Trophoblast cell (in vitro differentiated cells and primary cell): ENCODE data around the gene DHH.

ENCODE experiments used
- DNase-seq, 2 donors: peaks; one replicate each; pipeline ENCODE4 v3.0.0-alpha.2; 2016
- H2AFZ ChIP-seq: 2 replicates; pipeline ENCODE4 v1.6.1; 2013; ENCODE audit warnings: low read length, moderate library complexity, mild to moderate bottlenecking; ENCODE audit not compliant: insufficient read depth, poor library complexity
- H2AK5ac ChIP-seq: 2 replicates; pipeline ENCODE4 v1.6.1; 2013; ENCODE audit warnings: mild to moderate bottlenecking, low read length
- H2BK120ac ChIP-seq: 2 replicates; pipeline ENCODE4 v1.6.1; 2013; ENCODE audit warnings: low read length, mild to moderate bottlenecking, moderate library complexity; ENCODE audit not compliant: insufficient read depth, poor library complexity
- H2BK12ac ChIP-seq: 2 replicates; pipeline ENCODE4 v1.6.1; 2013; ENCODE audit warnings: mild to moderate bottlenecking, low read length, moderate library complexity
- H2BK5ac ChIP-seq: 2 replicates; pipeline ENCODE4 v1.6.1; 2013; ENCODE audit warnings: low read length, low read depth, moderate library complexity, mild to moderate bottlenecking; ENCODE audit not compliant: poor library complexity
- H3K14ac ChIP-seq: 2 replicates; pipeline ENCODE4 v1.6.1; 2013; ENCODE audit warnings: mild to moderate bottlenecking, low read length
- H3K18ac ChIP-seq: 2 replicates; pipeline ENCODE4 v1.6.1; 2013; ENCODE audit warnings: mild to moderate bottlenecking, low read length
- H3K23ac ChIP-seq: 2 replicates; pipeline ENCODE4 v1.6.1; 2013; ENCODE audit warnings: low read length
- H3K27ac ChIP-seq: 2 replicates; pipeline ENCODE4 v1.5.1; 2013; ENCODE audit warnings: low read depth, mild to moderate bottlenecking, inconsistent platforms, low read length, moderate library complexity
- H3K27me3 ChIP-seq: 2 replicates; pipeline ENCODE4 v1.6.1; 2013; ENCODE audit warnings: inconsistent platforms, mild to moderate bottlenecking, low read length, moderate library complexity; ENCODE audit not compliant: insufficient read depth
- H3K36me3 ChIP-seq, 2 experiments: 1 replicate in 1 of 2; 2 replicates in 1 of 2; pipeline ENCODE4 v1.6.1; 2013; ENCODE audit warnings: low read length in 2 of 2, mild to moderate bottlenecking in 2 of 2, moderate library complexity in 1 of 2; ENCODE audit not compliant: insufficient read depth in 2 of 2, control insufficient read depth in 1 of 2
- H3K4ac ChIP-seq: 2 replicates; pipeline ENCODE4 v1.6.1; 2013; ENCODE audit warnings: low read depth, mild to moderate bottlenecking, low read length, moderate library complexity
- H3K4me1 ChIP-seq, 2 experiments: 1 replicate in 1 of 2; 2 replicates in 1 of 2; pipeline ENCODE4 v1.6.1; 2013; ENCODE audit warnings: low read length in 2 of 2, mild to moderate bottlenecking in 2 of 2, moderate library complexity in 1 of 2; ENCODE audit not compliant: insufficient read depth in 2 of 2, control insufficient read depth in 1 of 2
- H3K4me2 ChIP-seq: 2 replicates; pipeline ENCODE4 v1.6.1; 2013; ENCODE audit warnings: inconsistent platforms, mild to moderate bottlenecking, low read length, moderate library complexity
- H3K4me3 ChIP-seq: 2 replicates; pipeline ENCODE4 v1.5.1; 2013; ENCODE audit warnings: mild to moderate bottlenecking, low read depth, low read length, inconsistent platforms
- H3K79me1 ChIP-seq: one replicate; pipeline ENCODE4 v1.6.1; 2013; ENCODE audit warnings: low read length
- H3K79me2 ChIP-seq: 2 replicates; pipeline ENCODE4 v1.6.1; 2013; ENCODE audit warnings: low read length, mild to moderate bottlenecking; ENCODE audit not compliant: control insufficient read depth, insufficient read depth, poor library complexity
- H3K9ac ChIP-seq: 2 replicates; pipeline ENCODE4 v1.6.1; 2013; ENCODE audit warnings: mild to moderate bottlenecking, low read length
- H3K9me3 ChIP-seq: 2 replicates; pipeline ENCODE4 v1.6.1; 2013; ENCODE audit warnings: low read depth, mild to moderate bottlenecking, control low read depth, inconsistent platforms, low read length; ENCODE audit not compliant: insufficient read depth
- H4K12ac ChIP-seq: 2 replicates; pipeline ENCODE4 v1.6.1; 2013; ENCODE audit warnings: low read depth, mild to moderate bottlenecking, low read length, moderate library complexity
- H4K8ac ChIP-seq: 2 replicates; pipeline ENCODE4 v1.6.1; 2013; ENCODE audit warnings: low read depth, mild to moderate bottlenecking, low read length, moderate library complexity
- H4K91ac ChIP-seq: one replicate; pipeline ENCODE4 v1.6.1; 2013; ENCODE audit warnings: low read depth, mild to moderate bottlenecking, low read length, moderate library complexity
- WGBS: extraction: QIAGEN DNeasy Blood & Tissue Kit; methylation state at CpG from one replicate; pipeline ENCODE4 v1.1.7; 2013; ENCODE audit warnings: missing lambda C conversion rate; ENCODE audit not compliant: insufficient read length, insufficient coverage; ENCODE audit errors: extremely low coverage; 5-methylcytosine and 5-hydroxymethylcytosine counted together

Gene DHH

DNA sequence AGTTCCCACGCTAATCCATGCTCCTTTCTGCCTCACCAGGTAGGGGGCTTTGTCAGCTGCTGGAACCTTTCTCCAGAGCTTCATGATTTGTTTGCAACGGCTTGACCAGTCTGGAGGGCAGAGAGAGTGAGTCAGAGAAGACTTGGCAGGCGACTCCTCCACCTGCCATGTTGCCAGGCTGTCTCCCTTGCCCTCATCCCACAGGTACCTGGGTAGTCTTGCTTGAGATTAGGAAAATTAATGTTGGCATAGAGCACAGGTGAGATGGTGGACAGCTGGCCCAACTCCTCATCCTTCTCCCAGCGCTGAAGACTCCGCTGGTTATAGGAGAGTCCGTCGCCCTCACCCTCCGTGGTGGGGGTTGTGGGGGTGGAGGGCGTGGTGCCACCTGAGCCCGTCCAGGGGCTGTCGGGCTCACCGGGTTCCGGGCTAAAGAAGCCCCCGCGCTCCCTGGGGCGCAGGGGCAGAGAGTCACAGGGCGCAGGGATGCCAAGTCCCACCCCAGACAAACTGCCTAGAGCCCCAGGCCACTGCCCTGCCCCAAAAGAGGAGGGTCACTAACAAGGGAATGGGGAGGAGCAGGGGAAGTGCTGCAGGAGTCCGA is 52.6 kb downstream of the DHH start:
- Histone ChIP-seq H3K4ac (no peak overlapping the region), H2AFZ (no peak overlapping the region), H3K4me3 (no peak overlapping the region), H3K14ac (no peak overlapping the region), H3K27me3 (no peaks in the 10 kb centered on the region), H3K9me3 (no peaks in the 10 kb centered on the region), H4K91ac (no peak overlapping the region), H3K9ac (no peak overlapping the region), H2BK5ac (no peak overlapping the region), H4K12ac (no peak overlapping the region), H3K4me1 (no peaks in the 10 kb centered on the region), H4K8ac (no peak overlapping the region), H3K23ac (no peak overlapping the region), H3K18ac (no peak overlapping the region), H3K79me2 (no peaks in the 10 kb centered on the region), H2BK12ac (no peak overlapping the region), H3K79me1 (no peaks in the 10 kb centered on the region), H3K36me3 (peaks cover 97% of the 10 kb centered on the region in 2 experiments), H2BK120ac (no peak overlapping the region), H2AK5ac (no peak overlapping the region), H3K4me2 (no peak overlapping the region), H3K27ac (no peak overlapping the region)
- WGBS = no CpG with 5 or more reads among the region's 18 CpGs
- DNase-seq = no peak

DNA sequence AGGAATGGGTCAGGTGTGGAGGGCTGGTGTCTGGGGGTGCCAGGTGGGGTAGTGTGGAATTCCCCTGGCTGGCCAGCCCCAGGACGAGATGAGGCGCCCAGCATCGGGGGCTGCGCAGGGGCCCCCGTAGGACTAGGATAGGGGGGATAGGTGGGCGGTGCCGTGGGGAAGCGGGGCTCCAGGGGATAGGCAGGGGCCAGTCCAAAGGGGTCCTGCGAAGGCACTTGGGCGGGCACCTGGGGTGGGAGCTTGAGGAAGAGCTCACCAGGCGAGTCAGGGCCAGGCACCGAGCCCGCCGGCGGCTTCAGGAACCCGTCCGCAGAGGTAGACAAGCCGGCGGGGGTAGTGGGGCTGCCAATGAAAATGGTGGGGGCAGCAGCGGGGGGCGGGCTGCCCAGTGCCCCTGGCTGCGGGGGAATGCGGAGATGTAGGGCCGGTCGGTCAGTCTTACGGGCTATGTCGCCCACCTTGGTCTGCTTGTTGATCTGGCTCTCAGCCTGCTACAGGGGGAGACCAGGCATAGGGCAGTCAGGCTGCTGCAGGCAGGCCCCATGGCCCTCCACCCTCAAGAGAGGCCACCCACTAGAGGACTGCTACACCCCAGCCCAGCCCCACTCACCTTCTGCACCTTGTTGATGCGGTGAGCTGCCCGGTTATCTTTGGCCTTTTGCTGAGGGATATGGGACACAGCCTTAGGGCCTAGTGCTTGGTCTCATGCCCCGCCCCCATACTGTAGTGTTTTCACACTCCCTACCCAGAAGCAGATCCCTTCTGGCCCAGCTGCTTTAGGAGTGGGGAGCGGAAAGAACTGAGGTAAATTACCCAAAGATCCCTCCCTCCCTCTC is 53.3 kb downstream of the DHH start:
- Histone ChIP-seq H3K79me2 (no peaks in the 10 kb centered on the region), H3K9ac (no peak overlapping the region), H3K4me3 (no peak overlapping the region), H4K12ac (no peak overlapping the region), H2BK12ac (no peak overlapping the region), H2AFZ (no peak overlapping the region), H3K4me2 (no peak overlapping the region), H3K23ac (no peak overlapping the region), H2BK120ac (no peak overlapping the region), H3K9me3 (no peaks in the 10 kb centered on the region), H2AK5ac (no peak overlapping the region), H3K14ac (no peak overlapping the region), H3K4ac (no peak overlapping the region), H3K79me1 (no peaks in the 10 kb centered on the region), H3K27me3 (no peaks in the 10 kb centered on the region), H4K8ac (no peak overlapping the region), H3K18ac (no peak overlapping the region), H3K36me3 (peaks cover 92% of the 10 kb centered on the region in 2 experiments), H4K91ac (no peak overlapping the region), H2BK5ac (no peak overlapping the region), H3K27ac (no peak overlapping the region), H3K4me1 (no peaks in the 10 kb centered on the region)
- peak; percentile 21 to 34 for DNase-seq
- WGBS = no CpG with 5 or more reads among the region's 31 CpGs

DNA sequence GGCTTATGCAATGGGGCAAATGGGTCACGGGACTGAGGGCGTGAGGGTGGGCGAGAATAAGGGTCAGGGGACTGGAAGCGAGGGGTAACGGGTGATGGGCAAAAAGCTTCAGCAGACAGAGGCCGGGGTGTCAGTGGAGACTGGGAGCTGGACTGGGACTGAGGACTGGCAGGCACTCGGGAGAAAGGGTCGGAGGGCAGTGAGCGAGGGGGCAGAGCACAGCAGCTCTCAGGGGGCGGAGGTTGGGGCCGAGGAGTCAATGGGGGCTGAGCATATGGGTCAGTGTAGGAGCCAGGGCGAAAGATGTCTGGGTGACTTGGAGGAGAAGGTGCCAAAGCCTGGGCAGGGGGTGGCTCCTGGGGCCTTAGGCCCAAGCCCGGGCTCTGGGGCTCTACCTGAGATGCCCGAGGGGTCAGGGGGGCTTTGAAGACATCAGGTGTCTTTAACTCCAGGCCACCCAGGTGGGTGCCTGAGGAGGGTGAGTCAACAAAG is 54.2 kb downstream of the DHH start:
- Histone ChIP-seq H3K14ac (no peak overlapping the region), H3K4me2 (no peak overlapping the region), H2BK12ac (no peak overlapping the region), H3K4me1 (no peaks in the 10 kb centered on the region), H3K9ac (no peak overlapping the region), H3K79me2 (no peaks in the 10 kb centered on the region), H3K9me3 (no peaks in the 10 kb centered on the region), H2BK5ac (no peak overlapping the region), H3K27ac (no peak overlapping the region), H3K36me3 (peaks cover 84% of the 10 kb centered on the region in 2 experiments), H2BK120ac (no peak overlapping the region), H3K79me1 (no peaks in the 10 kb centered on the region), H2AK5ac (no peak overlapping the region), H3K27me3 (no peaks in the 10 kb centered on the region), H3K4ac (no peak overlapping the region), H2AFZ (no peak overlapping the region), H3K4me3 (no peak overlapping the region), H3K23ac (no peak overlapping the region), H4K8ac (no peak overlapping the region), H3K18ac (no peak overlapping the region), H4K12ac (no peak overlapping the region), H4K91ac (no peak overlapping the region)
- WGBS = no CpG with 5 or more reads among the region's 14 CpGs
- no peak for DNase-seq

DNA sequence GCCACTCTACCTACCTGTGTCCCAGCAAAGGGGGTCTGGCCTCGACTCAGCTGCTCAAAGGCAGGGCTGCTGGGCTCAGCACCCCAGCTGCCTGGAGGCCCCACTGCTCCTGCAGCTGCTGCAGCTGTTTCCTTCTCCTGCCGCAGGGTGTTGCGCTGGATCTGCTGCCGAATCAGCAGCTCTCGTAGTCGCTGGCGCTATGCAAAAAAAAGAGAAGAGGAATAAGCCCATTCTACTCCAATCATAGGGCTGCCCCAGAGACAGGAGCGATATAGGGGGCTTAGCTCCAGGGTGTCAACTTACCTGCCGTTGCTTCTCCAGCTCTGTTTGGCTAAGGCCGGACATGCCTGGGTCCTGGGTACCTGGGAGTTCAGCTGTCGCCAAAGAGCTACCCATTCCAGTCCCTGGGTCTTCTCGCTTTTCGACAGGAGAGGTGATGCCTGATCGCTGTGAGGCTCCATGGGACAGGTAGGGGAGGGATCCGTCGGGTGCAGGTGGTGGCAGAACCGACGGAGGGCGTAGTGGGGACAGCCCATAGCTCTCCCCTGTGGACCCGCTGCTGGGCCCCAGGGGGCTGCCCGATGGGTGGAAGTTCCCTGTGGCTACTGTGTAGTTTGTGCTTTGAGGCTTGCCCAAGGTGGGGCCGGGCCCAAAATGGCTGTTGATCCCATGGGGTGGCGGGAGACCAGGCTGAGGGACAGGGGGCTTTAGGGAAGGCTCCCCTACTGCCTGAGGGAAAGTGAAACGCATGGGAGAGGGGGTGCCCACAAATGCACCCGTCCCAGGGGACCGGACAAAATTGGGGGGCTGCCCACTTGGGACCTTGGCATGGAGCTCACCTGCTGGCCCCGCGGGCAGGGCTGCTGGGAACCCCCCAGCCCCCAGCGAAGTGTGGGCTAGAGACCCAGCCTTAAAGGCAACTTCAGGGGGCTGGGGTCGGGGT is 54.9 kb downstream of the DHH start:
- no peak overlapping the region for H3K18ac ChIP-seq
- H2AK5ac ChIP-seq = no peak overlapping the region
- H2BK12ac ChIP-seq = no peak overlapping the region
- H3K9ac ChIP-seq = no peak overlapping the region
- H3K79me1 ChIP-seq = no peaks in the 10 kb centered on the region
- no peak overlapping the region for H4K8ac ChIP-seq
- no peak for DNase-seq
- H3K9me3 ChIP-seq = no peaks in the 10 kb centered on the region
- no peak overlapping the region for H3K4me3 ChIP-seq
- no peaks in the 10 kb centered on the region for H3K79me2 ChIP-seq
- WGBS = no CpG with 5 or more reads among the region's 30 CpGs
- H3K27me3 ChIP-seq = no peaks in the 10 kb centered on the region
- no peak overlapping the region for H3K4me2 ChIP-seq
- no peak overlapping the region for H2AFZ ChIP-seq
- H3K4me1 ChIP-seq = no peaks in the 10 kb centered on the region
- no peak overlapping the region for H4K91ac ChIP-seq
- no peak overlapping the region for H3K23ac ChIP-seq
- H3K4ac ChIP-seq = no peak overlapping the region
- H2BK5ac ChIP-seq = no peak overlapping the region
- H3K36me3 ChIP-seq = peaks cover 80 to 83% of the 10 kb centered on the region in 2 experiments
- no peak overlapping the region for H4K12ac ChIP-seq
- H3K14ac ChIP-seq = no peak overlapping the region
- H2BK120ac ChIP-seq = no peak overlapping the region
- no peak overlapping the region for H3K27ac ChIP-seq
